ENCODE data around the gene RNLS.

Gene RNLS

DNA sequence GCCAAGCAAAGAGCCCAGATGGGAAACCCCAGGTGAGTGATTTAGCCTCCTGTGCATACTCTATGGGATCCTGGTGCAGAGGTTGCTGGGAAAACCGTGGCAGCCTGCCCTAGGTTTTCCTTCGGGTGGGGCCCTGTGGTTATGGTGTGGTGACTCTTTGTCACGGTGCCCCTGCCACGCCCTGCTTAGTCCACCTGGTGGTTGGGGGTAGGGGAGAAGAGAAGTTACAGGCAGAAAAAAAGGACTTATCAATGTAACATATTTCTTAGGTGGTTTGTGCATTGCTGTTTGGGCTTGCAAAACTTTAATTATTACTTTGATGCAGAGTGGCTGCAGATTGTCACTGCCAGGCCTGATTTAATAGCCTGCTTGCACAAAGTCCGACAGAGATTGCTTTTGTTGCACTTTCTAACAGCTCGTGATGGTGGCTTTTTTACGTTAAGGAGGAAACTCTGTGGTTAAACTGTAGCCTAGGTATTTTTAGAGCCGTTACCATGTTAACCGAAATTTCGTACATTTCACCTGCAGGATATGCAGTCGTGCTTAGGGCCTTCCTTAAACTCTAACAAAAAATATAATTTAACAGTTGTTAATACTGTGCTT lies 197.4 kb downstream of the RNLS start:
- ATAC-seq: no peak
- TF ChIP-seq ZNF565 (CRISPR knock-in tag; conservative IDR thresholded peaks at IDR 0.05; ENCODE audit: low read depth) (no peak), ISL1 (CRISPR knock-in tag; IDR thresholded peaks at IDR 0.05) (no peak), TCF4 (CRISPR knock-in tag; IDR thresholded peaks at IDR 0.05; ENCODE audit: borderline replicate concordance) (no peak), RARB (CRISPR knock-in tag; IDR thresholded peaks at IDR 0.05) (no peak), OSR1 (CRISPR knock-in tag; IDR thresholded peaks at IDR 0.05) (no peak), ZNF8 (CRISPR knock-in tag; IDR thresholded peaks at IDR 0.05) (no peak), ZFP30 (CRISPR knock-in tag; IDR thresholded peaks at IDR 0.05) (no peak), CREB5 (CRISPR knock-in tag; IDR thresholded peaks at IDR 0.05; ENCODE audit: low read depth) (no peak), ZC3H10 (CRISPR knock-in tag; IDR thresholded peaks at IDR 0.05) (no peak)

DNA sequence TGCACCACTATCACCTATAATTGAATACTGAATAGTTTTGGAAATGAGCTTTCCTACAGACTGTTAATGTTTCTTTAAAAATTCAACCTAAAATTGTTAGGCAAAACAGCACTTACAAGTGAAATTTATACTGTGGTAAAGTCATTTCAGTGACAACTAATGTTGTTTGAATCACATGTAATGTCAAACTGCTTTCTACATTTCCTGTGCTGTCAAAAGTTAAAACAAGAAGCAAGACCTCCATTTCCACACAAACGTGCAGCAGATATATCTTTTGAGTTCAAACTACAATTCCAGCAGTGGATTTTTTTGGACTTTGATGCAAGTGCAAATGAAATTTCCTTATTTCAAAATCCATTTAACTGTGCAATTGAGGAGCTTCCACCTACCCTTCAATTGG lies 199.8 kb downstream of the RNLS start:
- no peak for TF ChIP-seq CSDC2 (CRISPR knock-in tag; IDR thresholded peaks at IDR 0.05)
- no peak for TF ChIP-seq GLIS3 (CRISPR knock-in tag; IDR thresholded peaks at IDR 0.05)
- no peak for TF ChIP-seq ZC3H10 (CRISPR knock-in tag; IDR thresholded peaks at IDR 0.05)
- TF ChIP-seq TOX (CRISPR knock-in tag; IDR thresholded peaks at IDR 0.05; ENCODE audit: borderline replicate concordance): no peak
- TF ChIP-seq RARB (CRISPR knock-in tag; IDR thresholded peaks at IDR 0.05): no peak
- TF ChIP-seq OSR1 (CRISPR knock-in tag; IDR thresholded peaks at IDR 0.05): no peak
- no peak for TF ChIP-seq TSHZ2 (CRISPR knock-in tag; IDR thresholded peaks at IDR 0.05)
- TF ChIP-seq BACH2 (CRISPR knock-in tag; IDR thresholded peaks at IDR 0.05; ENCODE audit: borderline replicate concordance): no peak
- TF ChIP-seq ARNTL (CRISPR knock-in tag; IDR thresholded peaks at IDR 0.05; ENCODE audit: borderline replicate concordance, low read depth): no peak
- TF ChIP-seq ZNF565 (CRISPR knock-in tag; conservative IDR thresholded peaks at IDR 0.05; ENCODE audit: low read depth): no peak
- TF ChIP-seq, protein P1, sequence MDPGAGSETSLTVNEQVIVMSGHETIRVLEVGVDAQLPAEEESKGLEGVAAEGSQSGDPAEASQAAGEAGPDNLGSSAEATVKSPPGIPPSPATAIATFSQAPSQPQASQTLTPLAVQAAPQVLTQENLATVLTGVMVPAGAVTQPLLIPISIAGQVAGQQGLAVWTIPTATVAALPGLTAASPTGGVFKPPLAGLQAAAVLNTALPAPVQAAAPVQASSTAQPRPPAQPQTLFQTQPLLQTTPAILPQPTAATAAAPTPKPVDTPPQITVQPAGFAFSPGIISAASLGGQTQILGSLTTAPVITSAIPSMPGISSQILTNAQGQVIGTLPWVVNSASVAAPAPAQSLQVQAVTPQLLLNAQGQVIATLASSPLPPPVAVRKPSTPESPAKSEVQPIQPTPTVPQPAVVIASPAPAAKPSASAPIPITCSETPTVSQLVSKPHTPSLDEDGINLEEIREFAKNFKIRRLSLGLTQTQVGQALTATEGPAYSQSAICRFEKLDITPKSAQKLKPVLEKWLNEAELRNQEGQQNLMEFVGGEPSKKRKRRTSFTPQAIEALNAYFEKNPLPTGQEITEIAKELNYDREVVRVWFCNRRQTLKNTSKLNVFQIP (CRISPR knock-in tag; IDR thresholded peaks at IDR 0.05; ENCODE audit: borderline replicate concordance, low read depth): no peak
- no peak for TF ChIP-seq CSRNP3 (CRISPR knock-in tag; IDR thresholded peaks at IDR 0.05)
- TF ChIP-seq ISL1 (CRISPR knock-in tag; IDR thresholded peaks at IDR 0.05): no peak
- no peak for TF ChIP-seq ZNF70 (CRISPR knock-in tag; IDR thresholded peaks at IDR 0.05)
- TF ChIP-seq CREB5 (CRISPR knock-in tag; IDR thresholded peaks at IDR 0.05; ENCODE audit: low read depth): no peak
- TF ChIP-seq ZFP30 (CRISPR knock-in tag; IDR thresholded peaks at IDR 0.05): no peak
- TF ChIP-seq PPARA (CRISPR knock-in tag; IDR thresholded peaks at IDR 0.05; ENCODE audit: borderline replicate concordance): no peak
- no peak for ATAC-seq

- no peak for ATAC-seq
These were observed 200.4 kb downstream of the RNLS start for GRCh38 chr10:88382699-88383098.

More at GRCh38 chr10:88382699-88383098, 200.4 kb downstream of the RNLS start:
- TF ChIP-seq BACH2 (CRISPR knock-in tag; IDR thresholded peaks at IDR 0.05; ENCODE audit: borderline replicate concordance) (no peak), ZNF565 (CRISPR knock-in tag; conservative IDR thresholded peaks at IDR 0.05; ENCODE audit: low read depth) (no peak)
- TF ChIP-seq, protein P1 (CRISPR knock-in tag; IDR thresholded peaks at IDR 0.05; ENCODE audit: borderline replicate concordance, low read depth): no peak

All from SK-N-SH treated with all-trans-retinoic acid at 6 μM for 48 hours (cell line).